ENCODE results near the gene GPX5.
"Not testable (repeated sequence)": the region's sequence is repeated elsewhere in the genome, so short reads cannot be mapped to it uniquely, and the experiment has no call there.

The GPX5 gene

GRCh38 chr6:28515676-28516075, 10.0 kb upstream of the GPX5 start, which contains the start of gene GPX6:
Gene GPX6, minus strand, starts transcription at chr6:28515793. Its CDS starts 50 bp downstream, at chr6:28515743.
- DNase-seq, result no peak

GRCh38 chr6:28517964-28518363, 7.7 kb upstream of the GPX5 start:
- DNase-seq, result no peak

- no peak for DNase-seq
These were observed 3.0 kb upstream of the GPX5 start for GRCh38 chr6:28522594-28523240.

- DNase-seq, result peak; percentile 52
These were observed 2.4 kb upstream of the GPX5 start for GRCh38 chr6:28523241-28523622.

- DNase-seq, result no peak
These were observed 5.1 kb downstream of the GPX5 start for GRCh38 chr6:28530777-28531176.

- no peak for DNase-seq
These were observed 5.9 kb downstream of the GPX5 start for GRCh38 chr6:28531479-28532128.

GRCh38 chr6:28534306-28534705, 8.6 kb downstream of the GPX5 start:
- no peak for DNase-seq

- no peak for DNase-seq
These were observed 9.2 kb downstream of the GPX5 start for GRCh38 chr6:28534875-28535274.

- no peak for DNase-seq
These were observed 11.4 kb downstream of the GPX5 start for GRCh38 chr6:28537065-28537464.

- DNase-seq, result peak; percentile 44
These were observed 11.9 kb downstream of the GPX5 start for GRCh38 chr6:28537509-28538140.

GRCh38 chr6:28541996-28542395, 16.3 kb downstream of the GPX5 start:
- DNase-seq, result no peak

GRCh38 chr6:28542440-28543296, 17.0 kb downstream of the GPX5 start:
- peak; percentile 66 for DNase-seq

- peak; percentile 19 for DNase-seq
These were observed 18.2 kb downstream of the GPX5 start for GRCh38 chr6:28543651-28544610.

- DNase-seq, result no peak
These were observed 20.3 kb downstream of the GPX5 start for GRCh38 chr6:28545955-28546354.

- DNase-seq, result not testable (repeated sequence)
These were observed 21.3 kb downstream of the GPX5 start for GRCh38 chr6:28547003-28547402.

- DNase-seq, result no peak
These were observed 26.4 kb downstream of the GPX5 start for GRCh38 chr6:28551891-28552666.

GRCh38 chr6:28553384-28553985, 27.8 kb downstream of the GPX5 start:
- DNase-seq, result no peak

GRCh38 chr6:28553986-28554881, 28.6 kb downstream of the GPX5 start:
- DNase-seq, result no peak

GRCh38 chr6:28555136-28555535, 29.5 kb downstream of the GPX5 start:
- no peak for DNase-seq

GRCh38 chr6:28558629-28559028, 32.9 kb downstream of the GPX5 start:
- no peak for DNase-seq
